K562 (cell line): Measurements from ENCODE around the gene TRMT2A. TPM values are rescaled to one million over a fixed set of nuclear protein-coding genes. Genes with fewer than 3 reads are reported as not detected.

Source experiments
- CBX3 ChIP-seq, 2 experiments: IDR thresholded peaks; 1 replicate in 1 of 2; 2 replicates in 1 of 2; pipeline ENCODE4 v1.6.1; 2012; ENCODE audit warnings: inconsistent platforms in 2 of 2, low read length in 2 of 2, borderline replicate concordance in 1 of 2, control low read depth in 1 of 2
- CHCHD3 ChIP-seq: fragments of 250-450 bp; sonication (Bioruptor Pico); IDR thresholded peaks from 2 replicates; pipeline ENCODE4 v2.1.2; 2022; ENCODE audit warnings: mild to moderate bottlenecking
- CSDE1 ChIP-seq, 2 experiments: fragments of 450-650 bp; IDR thresholded peaks; 2 replicates each; pipeline ENCODE4 v1.6.1; 2016; ENCODE audit warnings: mild to moderate bottlenecking in 1 of 2
- IRF9 ChIP-seq: fragments of 450-650 bp; IDR thresholded peaks from 2 replicates; pipeline ENCODE4 v1.6.1; 2016; ENCODE audit warnings: missing biosample characterization, missing genetic modification characterization
- KAT2B ChIP-seq: IDR thresholded peaks from one replicate; pipeline ENCODE4 v1.6.1; 2012; ENCODE audit warnings: low read depth, mild to moderate bottlenecking, control low read depth, inconsistent platforms, low read length, moderate library complexity
- KLF6 ChIP-seq: fragments of 250-450 bp; sonication (Bioruptor Pico); IDR thresholded peaks from 2 replicates; pipeline ENCODE4 v1.4.0; 2020; ENCODE audit warnings: mild to moderate bottlenecking, moderate library complexity, borderline replicate concordance
- NR0B1 ChIP-seq: fragments of 450-650 bp; IDR thresholded peaks from one replicate; pipeline ENCODE4 v1.6.1; 2018; ENCODE audit warnings: mild to moderate bottlenecking, moderate library complexity; ENCODE audit not compliant: partially characterized antibody
- SP1 ChIP-seq: sonication (generic); formaldehyde crosslinking; IDR thresholded peaks from 2 replicates; pipeline ENCODE4 v1.8.1; 2022; ENCODE audit warnings: mild to moderate bottlenecking, missing genetic modification reagents
- XRCC4 ChIP-seq: IDR thresholded peaks from one replicate; pipeline ENCODE4 v1.6.1; 2011; ENCODE audit not compliant: insufficient read depth, insufficient read length; ENCODE audit errors: extremely low read depth
- ZC3H4 ChIP-seq: sonication (generic); formaldehyde crosslinking; IDR thresholded peaks from 2 replicates; pipeline ENCODE4 v1.9.0; 2021; ENCODE audit warnings: missing genetic modification reagents, borderline replicate concordance
- ZKSCAN3 ChIP-seq: fragments of 250-450 bp; sonication (Bioruptor Pico); IDR thresholded peaks from 2 replicates; pipeline ENCODE4 v1.4.0; 2020
- ZNF165 ChIP-seq: fragments of 250-450 bp; sonication (Bioruptor Pico); IDR thresholded peaks from 2 replicates; pipeline ENCODE4 v1.4.0; 2020; ENCODE audit warnings: borderline replicate concordance
- ZNF311 ChIP-seq: fragments of 250-450 bp; sonication (Bioruptor Pico); IDR thresholded peaks from 2 replicates; pipeline ENCODE4 v1.4.0; 2020; ENCODE audit warnings: mild to moderate bottlenecking, moderate library complexity
- ZNF407 ChIP-seq: fragments of 450-650 bp; IDR thresholded peaks from 2 replicates; pipeline ENCODE4 v1.6.1; 2016; ENCODE audit warnings: low read depth
- ZNF561 ChIP-seq: fragments of 450-650 bp; formaldehyde crosslinking; conservative IDR thresholded peaks from 2 replicates; pipeline ENCODE4 v1.4.0; 2020; ENCODE audit warnings: mild to moderate bottlenecking, moderate library complexity
- polyA plus RNA-seq, 8 experiments: library from polyadenylated mRNA; depleted of rRNA in 4 of 8; stranded (reverse) in 5 of 8; unstranded in 3 of 8; fragments of >200 nt; fragmentation: Nextera tagmentation in 2 of 8; fragmentation: Illumina TruSeq in 1 of 8; extraction: Ambion mirVana in 2 of 8; extraction: Trizol in 1 of 8; gene quantifications; 2 replicates each; pipeline versions ENCODE4 v1.2.1 to v1.2.3, GENCODE V29; 2011 to 2014; ENCODE audit warnings: inconsistent platforms in 1 of 8, missing spikeins in 1 of 8
- total RNA-seq, 7 experiments: library from RNA; depleted of rRNA in 6 of 7; stranded (reverse); fragments of >200 nt in 6 of 7; fragmentation: Illumina TruSeq in 2 of 7; extraction: Trizol in 2 of 7; gene quantifications; 2 replicates each; pipeline versions ENCODE4 v1.2.1 to v1.2.3, GENCODE V29; 2011 to 2021; ENCODE audit warnings: low replicate concordance in 1 of 7
- TF ChIP-seq, protein P1 (sequence below), 2 experiments: fragments of 250-450 bp in 1 of 2; fragments of 450-650 bp in 1 of 2; sonication (Bioruptor Pico) in 1 of 2; IDR thresholded peaks; 2 replicates each; pipeline versions ENCODE4 v1.6.1 to v1.8.0; 2016 to 2021; ENCODE audit warnings: mild to moderate bottlenecking in 2 of 2, moderate library complexity in 2 of 2, missing compliant biosample characterization in 1 of 2, missing genetic modification characterization in 1 of 2

TRMT2A gene
- total and polyA plus RNA-seq, 9 of the 15 experiments (the other 6 are each of a cell fraction or from before 2014, with no cell fraction given), result 1.6 to 265 (median 140) TPM

DNA sequence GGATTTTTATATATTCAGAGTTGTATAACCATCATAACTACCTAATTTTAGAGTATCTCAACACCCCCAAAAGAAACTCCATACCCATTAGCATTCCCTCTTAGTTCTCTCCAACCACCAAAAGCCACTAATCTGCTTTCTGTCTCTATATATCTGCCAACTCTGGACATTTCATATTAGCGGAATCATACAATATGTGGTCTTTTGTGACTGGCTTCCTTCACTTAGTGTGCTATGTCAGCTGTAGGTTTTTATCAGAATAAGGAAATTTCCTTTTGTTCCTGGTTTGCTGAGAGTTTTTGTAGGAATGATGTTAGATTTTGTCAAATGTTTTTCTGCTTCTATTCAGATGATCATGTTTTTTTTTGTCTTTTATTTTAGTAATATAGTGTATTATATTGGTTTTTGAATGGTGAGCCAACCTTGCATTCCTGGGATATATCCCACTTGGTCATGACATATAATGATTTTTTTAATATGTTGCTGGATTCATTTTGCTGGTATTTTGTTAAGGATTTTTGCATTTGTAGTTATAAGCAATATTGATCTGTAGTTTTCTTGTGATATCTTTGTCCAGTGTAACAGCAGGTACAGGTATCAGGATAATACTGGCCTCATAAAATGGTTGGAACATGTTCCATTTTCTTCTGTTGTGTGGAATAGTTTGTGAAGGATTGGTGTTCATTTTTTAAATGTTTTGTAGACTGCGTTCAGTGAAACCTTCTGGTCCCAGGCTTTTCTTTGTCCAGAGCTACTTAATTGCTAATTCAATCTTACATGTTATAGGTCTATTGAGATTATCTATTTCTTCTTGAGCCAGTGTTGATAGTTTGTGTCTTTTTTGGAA, 20.2 kb downstream of the TRMT2A start (continued):
- TF ChIP-seq CHCHD3 (CRISPR knock-in tag) (0 out of 2 replicates have a peak, but pooled peaks have one; percentile 77), ZNF561 (CRISPR knock-in tag) (no peak), KAT2B (no peak), ZNF165 (CRISPR knock-in tag) (no peak), ZNF311 (CRISPR knock-in tag) (0 out of 2 replicates have a peak, but pooled peaks have one; percentile 29), CBX3 (IDR thresholded peaks at IDR 0.05; ENCODE audit: borderline replicate concordance in 1 of 2, low read length in 2 of 2) (peak in 1 of 2 experiments; percentile 17; a peak in 2 of 3 replicates), ZNF407 (no peak), NR0B1 (no peak), CSDE1 (IDR thresholded peaks at IDR 0.05) (no peak), ZKSCAN3 (CRISPR knock-in tag) (peak; percentile 28; the same call in 1 of the 2 replicates), XRCC4 (no peak), SP1 (0 out of 2 replicates have a peak, but pooled peaks have one; percentile 23), IRF9 (tag) (no peak), KLF6 (no peak), ZC3H4 (CRISPR knock-in tag) (no peak)
- TF ChIP-seq, protein P1, sequence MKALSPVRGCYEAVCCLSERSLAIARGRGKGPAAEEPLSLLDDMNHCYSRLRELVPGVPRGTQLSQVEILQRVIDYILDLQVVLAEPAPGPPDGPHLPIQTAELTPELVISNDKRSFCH (CRISPR knock-in tag; IDR thresholded peaks at IDR 0.05), result no peak
- TF ChIP-seq, protein P1 (tag; IDR thresholded peaks at IDR 0.05), result no peak
